ENCODE measurements around the gene UBL3. TPM values are rescaled to one million over a fixed set of nuclear protein-coding genes. Genes with fewer than 3 reads are reported as not detected.

Gene UBL3
- total RNA-seq, 1 experiment from 2014 or later = 13.8 TPM

DNA sequence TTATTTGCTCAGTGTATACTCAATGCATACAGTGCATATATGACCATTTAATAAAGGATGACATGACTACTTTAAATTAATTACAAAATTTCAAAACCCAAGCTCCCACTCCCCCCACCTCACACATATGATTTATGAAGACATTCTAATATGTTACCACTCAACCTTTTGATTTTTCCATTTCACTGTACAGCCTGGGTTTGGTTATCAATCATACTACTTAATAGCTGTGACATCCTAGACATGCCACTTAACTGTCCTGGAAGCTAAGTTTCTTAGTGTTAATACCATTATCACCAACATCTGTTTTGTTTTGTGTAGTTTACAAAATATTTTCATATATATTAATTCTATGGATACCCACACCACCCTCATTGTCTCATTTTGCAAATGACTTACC is 42.2 kb downstream of the UBL3 start:
- H3K27me3 Mint-ChIP-seq (ENCODE audit: unreplicated experiment) = no peaks in the 10 kb centered on the region
- DNase-seq = no peak
- BruUV-seq (replicated peaks) = no TSS peak
- CTCF ChIA-PET = interaction anchor here (1.4 kb wide), 1 partner anchor 22 kb away, joined by 4 read pairs; no protein-coding TSS in a partner anchor
- no peaks in the 10 kb centered on the region for H3K36me3 Mint-ChIP-seq (ENCODE audit: insufficient read depth, unreplicated experiment)
- TF ChIP-seq, protein P1, sequence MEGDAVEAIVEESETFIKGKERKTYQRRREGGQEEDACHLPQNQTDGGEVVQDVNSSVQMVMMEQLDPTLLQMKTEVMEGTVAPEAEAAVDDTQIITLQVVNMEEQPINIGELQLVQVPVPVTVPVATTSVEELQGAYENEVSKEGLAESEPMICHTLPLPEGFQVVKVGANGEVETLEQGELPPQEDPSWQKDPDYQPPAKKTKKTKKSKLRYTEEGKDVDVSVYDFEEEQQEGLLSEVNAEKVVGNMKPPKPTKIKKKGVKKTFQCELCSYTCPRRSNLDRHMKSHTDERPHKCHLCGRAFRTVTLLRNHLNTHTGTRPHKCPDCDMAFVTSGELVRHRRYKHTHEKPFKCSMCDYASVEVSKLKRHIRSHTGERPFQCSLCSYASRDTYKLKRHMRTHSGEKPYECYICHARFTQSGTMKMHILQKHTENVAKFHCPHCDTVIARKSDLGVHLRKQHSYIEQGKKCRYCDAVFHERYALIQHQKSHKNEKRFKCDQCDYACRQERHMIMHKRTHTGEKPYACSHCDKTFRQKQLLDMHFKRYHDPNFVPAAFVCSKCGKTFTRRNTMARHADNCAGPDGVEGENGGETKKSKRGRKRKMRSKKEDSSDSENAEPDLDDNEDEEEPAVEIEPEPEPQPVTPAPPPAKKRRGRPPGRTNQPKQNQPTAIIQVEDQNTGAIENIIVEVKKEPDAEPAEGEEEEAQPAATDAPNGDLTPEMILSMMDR (IDR thresholded peaks at IDR 0.05; ENCODE audit: unreplicated experiment) = no peak
- intact Hi-C loops (cut with micrococcal nuclease; ENCODE audit: unreplicated experiment) = no loop called here
- no peaks in the 10 kb centered on the region for H3K9me3 Mint-ChIP-seq (ENCODE audit: low read depth, unreplicated experiment)
- H3K4me1 Mint-ChIP-seq (ENCODE audit: low read depth, unreplicated experiment) = peaks cover 42% of the 10 kb centered on the region
- no peak overlapping the region for H3K4me3 Mint-ChIP-seq (ENCODE audit: low read depth, unreplicated experiment)
- no peak overlapping the region for H3K27ac Mint-ChIP-seq (ENCODE audit: unreplicated experiment)

DNA sequence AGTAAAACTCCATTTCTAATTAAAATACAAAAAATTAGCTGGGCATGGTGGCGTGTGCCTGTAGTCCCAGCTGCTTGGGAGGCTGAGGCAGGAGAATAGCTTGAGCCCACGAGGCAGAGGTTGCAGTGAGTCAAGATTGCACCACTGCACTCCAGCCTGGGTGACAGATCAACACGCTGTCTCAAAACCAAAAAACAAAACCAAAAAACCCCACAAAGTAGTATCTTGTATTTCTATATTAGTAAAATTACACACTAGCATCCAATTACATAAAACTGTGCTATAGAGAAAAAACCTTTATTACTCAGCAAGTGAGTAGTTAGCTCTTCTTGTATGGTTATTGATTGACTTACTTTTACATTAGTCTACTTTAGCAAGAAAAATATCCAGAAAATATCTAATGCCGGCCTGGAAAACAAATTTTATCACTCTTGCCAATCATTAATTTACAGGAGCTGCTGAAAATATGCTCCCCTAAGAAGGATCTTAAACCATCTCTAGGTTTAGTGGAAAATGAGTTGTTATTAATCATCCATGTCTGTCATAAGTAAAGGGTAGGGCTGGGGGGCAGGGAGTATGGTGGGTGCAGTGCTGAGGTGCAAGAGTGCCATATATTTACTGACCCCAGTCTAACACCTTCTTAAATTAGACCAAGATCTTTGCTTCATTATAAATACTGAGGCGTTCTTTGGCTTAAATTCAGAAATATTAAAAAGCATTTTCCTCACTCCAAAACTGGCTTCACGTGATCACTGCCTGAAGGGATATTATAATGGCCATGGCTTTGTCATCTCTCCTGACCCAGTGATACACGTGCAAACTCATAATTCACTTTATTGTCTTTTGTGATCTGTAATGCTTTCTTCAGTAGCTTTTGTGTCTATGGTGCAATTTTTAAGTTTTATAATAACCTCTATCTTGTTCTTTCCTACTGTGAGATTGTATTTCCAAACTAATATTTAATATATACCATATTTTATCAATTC is 44.1 kb downstream of the UBL3 start:
- no TSS peak for BruUV-seq (replicated peaks)
- Mint-ChIP-seq H3K4me1 (ENCODE audit: low read depth, unreplicated experiment) (peaks cover 33% of the 10 kb centered on the region), H3K36me3 (ENCODE audit: insufficient read depth, unreplicated experiment) (no peaks in the 10 kb centered on the region), H3K4me3 (ENCODE audit: low read depth, unreplicated experiment) (no peak overlapping the region), H3K9me3 (ENCODE audit: low read depth, unreplicated experiment) (no peaks in the 10 kb centered on the region), H3K27ac (ENCODE audit: unreplicated experiment) (no peak overlapping the region), H3K27me3 (ENCODE audit: unreplicated experiment) (no peaks in the 10 kb centered on the region)
- DNase-seq = no peak
- CTCF ChIA-PET = no interaction called here
- TF ChIP-seq, protein P1 (IDR thresholded peaks at IDR 0.05; ENCODE audit: unreplicated experiment) = no peak
- intact Hi-C loops (cut with micrococcal nuclease; ENCODE audit: unreplicated experiment) = no loop called here

DNA sequence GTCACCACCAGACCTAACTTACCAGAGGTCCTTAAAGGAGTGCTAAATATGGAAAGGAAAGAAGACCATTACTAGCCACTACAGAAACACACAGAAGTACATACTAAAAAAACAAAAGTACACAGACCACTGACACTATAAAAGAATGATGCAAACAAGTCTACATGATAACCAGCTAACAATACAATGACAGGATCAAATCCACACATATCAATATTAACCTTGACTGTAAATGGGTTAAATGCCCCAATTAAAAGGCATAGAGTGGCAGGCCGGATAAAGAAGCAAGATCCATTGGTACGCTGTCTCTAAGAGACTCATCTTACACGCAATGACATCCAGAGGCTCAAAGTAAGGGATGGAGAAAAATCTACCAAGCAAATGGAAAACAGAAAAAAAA is 47.2 kb downstream of the UBL3 start:
- peaks cover 8% of the 10 kb centered on the region for H3K4me1 Mint-ChIP-seq (ENCODE audit: low read depth, unreplicated experiment)

DNA sequence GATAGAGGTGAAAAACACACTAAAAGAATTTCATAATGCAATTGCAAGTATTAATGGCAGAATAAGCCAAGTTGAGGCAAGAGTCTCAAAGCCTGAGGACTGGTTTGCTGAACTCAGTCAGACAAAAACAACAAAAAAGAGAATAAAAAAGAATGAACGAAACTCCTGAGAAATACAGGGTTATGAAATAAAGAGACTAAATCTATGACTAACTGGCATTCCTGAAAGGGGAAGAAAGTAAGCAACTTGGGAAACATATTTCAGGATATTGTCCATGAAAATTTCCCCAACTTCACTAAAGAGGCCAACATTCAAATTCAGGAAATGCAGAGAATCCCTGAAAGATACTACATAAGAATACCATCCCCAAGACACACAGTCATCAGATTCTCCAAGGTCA is 47.8 kb downstream of the UBL3 start:
- no peaks in the 10 kb centered on the region for H3K9me3 Mint-ChIP-seq (ENCODE audit: low read depth, unreplicated experiment)
- no peak for DNase-seq
- peaks cover 7% of the 10 kb centered on the region for H3K4me1 Mint-ChIP-seq (ENCODE audit: low read depth, unreplicated experiment)
- TF ChIP-seq, protein P1 (IDR thresholded peaks at IDR 0.05; ENCODE audit: unreplicated experiment) = no peak
- H3K4me3 Mint-ChIP-seq (ENCODE audit: low read depth, unreplicated experiment) = no peak overlapping the region
- H3K36me3 Mint-ChIP-seq (ENCODE audit: insufficient read depth, unreplicated experiment) = no peaks in the 10 kb centered on the region
- no peak overlapping the region for H3K27ac Mint-ChIP-seq (ENCODE audit: unreplicated experiment)
- CTCF ChIA-PET = no interaction called here
- intact Hi-C loops (cut with micrococcal nuclease; ENCODE audit: unreplicated experiment) = no loop called here
- no peaks in the 10 kb centered on the region for H3K27me3 Mint-ChIP-seq (ENCODE audit: unreplicated experiment)
- no TSS peak for BruUV-seq (replicated peaks)

More for the DNA sequence above, 47.2 kb downstream of the UBL3 start:
- CTCF ChIA-PET = no interaction called here
- no peaks in the 10 kb centered on the region for H3K9me3 Mint-ChIP-seq (ENCODE audit: low read depth, unreplicated experiment)
- H3K36me3 Mint-ChIP-seq (ENCODE audit: insufficient read depth, unreplicated experiment) = no peaks in the 10 kb centered on the region
- BruUV-seq (replicated peaks) = no TSS peak
- H3K27me3 Mint-ChIP-seq (ENCODE audit: unreplicated experiment) = no peaks in the 10 kb centered on the region
- intact Hi-C loops (cut with micrococcal nuclease; ENCODE audit: unreplicated experiment) = no loop called here
- DNase-seq = no peak
- no peak overlapping the region for H3K27ac Mint-ChIP-seq (ENCODE audit: unreplicated experiment)
- TF ChIP-seq, protein P1 (IDR thresholded peaks at IDR 0.05; ENCODE audit: unreplicated experiment) = no peak
- no peak overlapping the region for H3K4me3 Mint-ChIP-seq (ENCODE audit: low read depth, unreplicated experiment)
